HG03575 (cell line): ENCODE measurements around the gene MGST2.

Source experiments
- ATAC-seq: cut with Tn5 transposase; IDR thresholded peaks from one replicate; pipeline ENCODE4 v1.9.1; 2021; ENCODE audit not compliant: unreplicated experiment, insufficient number of reproducible peaks, low FRiP score; ENCODE audit errors: extremely low read depth

Gene MGST2

GRCh38 chr4:139641218-139641617, 24.4 kb upstream of the MGST2 start:
- ATAC-seq = no peak

DNA sequence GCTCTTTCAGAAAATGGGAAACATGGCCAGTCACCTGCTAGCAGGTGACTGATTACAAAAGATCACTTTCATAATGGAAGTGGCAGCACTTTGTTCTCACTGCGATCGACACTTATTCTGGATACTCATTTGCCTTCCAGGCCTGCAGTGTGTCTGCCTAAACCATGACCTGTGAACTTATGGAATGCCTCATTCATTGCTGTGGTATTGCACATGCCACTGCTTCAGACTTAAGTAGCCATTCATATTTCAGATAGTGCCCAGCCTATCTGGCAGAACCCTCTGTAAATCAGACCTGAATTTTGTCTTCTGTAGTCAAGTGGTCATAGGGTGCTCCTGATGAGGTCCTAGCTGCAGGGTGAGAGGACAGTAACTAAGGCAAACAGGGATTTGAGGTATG, 23.3 kb upstream of the MGST2 start:
- no peak for ATAC-seq

DNA sequence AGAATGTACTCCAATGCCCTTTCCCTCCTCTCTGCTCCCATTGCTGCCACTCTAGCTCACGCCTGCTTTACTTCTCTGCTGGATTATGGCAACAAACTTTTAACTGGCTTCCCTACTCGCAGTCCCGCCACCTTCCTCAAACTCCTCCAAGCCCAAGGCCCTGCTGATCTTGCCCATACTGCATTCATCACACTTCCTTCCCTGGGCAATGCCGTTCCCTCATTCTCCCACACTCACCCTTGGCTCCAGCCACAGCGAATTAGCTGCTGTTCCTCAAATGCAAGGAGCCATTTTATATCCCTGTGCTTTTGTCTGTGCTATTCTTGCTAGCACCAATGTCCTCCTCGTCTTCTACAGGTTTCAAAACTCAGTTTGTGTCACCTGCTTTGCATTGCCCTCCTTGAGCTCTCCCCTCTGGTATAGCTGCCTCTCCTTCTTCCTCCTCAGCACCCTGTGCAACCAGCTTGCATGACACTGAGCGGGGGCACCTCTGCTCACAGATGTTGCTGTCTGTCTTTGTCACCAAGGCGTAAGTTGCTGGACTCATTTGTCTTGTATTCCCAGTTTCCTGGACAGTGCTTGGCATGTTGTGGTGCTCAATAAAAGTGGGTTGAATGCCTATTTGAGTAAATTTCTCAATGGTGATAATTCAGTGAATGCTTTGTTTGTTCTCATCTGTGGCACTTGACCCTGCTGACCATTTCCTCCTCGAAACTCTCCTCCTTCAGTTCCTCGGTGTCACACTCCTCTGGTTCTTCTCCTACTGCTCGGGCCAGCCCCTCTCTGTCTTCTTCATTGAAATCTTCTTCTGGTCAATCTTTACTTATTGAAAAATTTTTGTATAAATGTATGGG, 22.4 kb upstream of the MGST2 start:
- no peak for ATAC-seq

DNA sequence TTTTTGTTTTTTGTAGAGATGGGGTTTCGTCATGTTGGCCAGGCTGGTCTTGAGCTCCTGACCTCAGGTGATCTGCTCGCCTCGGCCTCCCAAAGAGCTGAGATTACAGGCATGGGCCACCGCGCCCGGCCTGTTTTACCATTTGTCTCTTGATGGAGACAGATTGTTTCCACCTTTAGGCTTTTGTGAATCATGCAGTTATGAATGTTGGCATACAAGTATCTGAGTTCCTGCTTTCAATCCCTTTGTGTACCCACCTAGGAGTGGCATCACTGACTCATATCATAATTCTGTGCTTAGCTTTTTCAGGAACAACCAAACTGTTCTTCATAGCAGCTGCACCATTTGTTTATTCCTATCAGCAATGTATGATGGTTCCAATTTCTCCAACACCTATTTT, 20.2 kb upstream of the MGST2 start:
- ATAC-seq = no peak

DNA sequence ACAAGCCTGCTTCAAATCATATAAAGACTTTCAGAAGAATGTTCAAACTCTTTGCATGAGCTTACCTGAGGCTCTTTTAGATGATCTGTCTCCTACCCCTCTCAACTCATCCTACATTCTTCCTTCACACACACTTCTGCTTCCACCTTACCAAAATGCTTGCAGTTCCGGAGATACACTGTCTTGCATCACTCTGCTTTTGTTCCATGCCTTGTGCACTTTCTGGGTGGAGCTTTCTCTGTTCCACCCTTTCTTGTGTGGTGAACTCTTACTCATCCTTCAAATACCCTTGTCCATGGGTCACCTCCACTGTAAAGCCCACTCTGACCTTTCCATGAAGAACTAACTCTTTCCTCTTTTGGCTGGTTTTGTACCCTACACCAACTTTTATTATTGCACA, 18.4 kb upstream of the MGST2 start:
- ATAC-seq = no peak

GRCh38 chr4:139647952-139648351, 17.7 kb upstream of the MGST2 start:
- no peak for ATAC-seq

- ATAC-seq = peak; percentile 44
These were observed 14.1 kb upstream of the MGST2 start for GRCh38 chr4:139651282-139652194.

DNA sequence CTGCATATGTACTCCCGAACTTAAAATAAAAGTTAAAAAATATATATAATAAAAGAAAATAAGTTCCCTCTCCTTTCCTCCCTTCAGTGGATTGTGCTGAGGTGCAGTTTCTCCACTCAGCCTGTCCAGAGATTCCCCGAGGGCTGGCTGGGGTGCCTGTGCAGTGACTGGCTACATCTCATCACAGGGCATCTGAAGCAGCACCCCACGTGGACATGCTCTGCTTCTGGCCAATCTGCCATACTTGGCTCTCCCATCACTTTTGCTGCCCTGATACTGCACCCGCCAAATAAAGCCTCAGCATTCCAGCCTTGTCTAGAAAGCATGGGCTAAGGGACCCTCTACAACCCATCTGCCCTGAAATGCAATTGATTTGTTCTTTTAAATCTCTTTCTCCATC, 11.1 kb upstream of the MGST2 start:
- ATAC-seq = no peak

DNA sequence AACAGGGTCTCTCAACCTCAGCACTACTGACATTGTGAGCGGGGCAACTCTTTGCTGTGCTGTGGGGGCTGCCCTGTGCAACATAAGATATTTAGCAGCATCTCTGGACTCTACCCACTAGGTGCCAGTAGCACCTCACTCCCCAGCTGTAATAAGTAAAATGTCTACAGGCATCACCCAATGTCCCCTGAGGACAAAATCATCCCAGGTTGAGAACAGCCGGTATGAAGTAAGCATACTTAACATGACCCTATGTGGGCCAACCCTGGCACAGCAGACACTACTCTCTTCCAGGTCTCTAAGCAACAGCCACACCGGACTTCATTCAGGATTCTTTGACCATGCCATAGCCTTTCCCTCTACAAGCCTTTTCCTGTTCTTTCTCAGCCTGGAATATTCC, 10.5 kb upstream of the MGST2 start:
- no peak for ATAC-seq

- ATAC-seq = peak; percentile 64
These were observed 8.8 kb upstream of the MGST2 start for GRCh38 chr4:139656614-139657486.

DNA sequence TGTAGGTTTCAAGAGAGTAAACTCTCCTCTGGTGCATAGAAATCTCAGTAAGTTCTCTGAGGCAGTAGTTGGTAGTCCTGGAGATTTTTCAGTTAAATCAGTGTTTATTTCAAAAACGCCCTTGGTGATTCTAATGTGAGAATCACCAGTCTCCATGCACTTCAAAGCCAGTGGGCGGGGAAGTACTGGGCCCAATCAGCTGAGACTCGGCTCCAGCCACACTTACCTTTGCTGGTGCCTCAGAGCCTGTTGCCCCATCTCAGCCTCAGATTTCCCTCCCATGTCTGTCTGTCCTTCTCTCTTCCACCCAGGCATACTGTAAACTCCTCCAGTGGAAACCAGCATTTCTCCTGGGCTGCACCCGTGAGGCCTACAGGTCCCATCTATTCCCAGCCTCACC, 7.4 kb upstream of the MGST2 start:
- no peak for ATAC-seq

- ATAC-seq = no peak
These were observed 6.8 kb upstream of the MGST2 start for GRCh38 chr4:139658586-139659382.

- ATAC-seq = no peak
These were observed 5.7 kb upstream of the MGST2 start for GRCh38 chr4:139659735-139660424.

GRCh38 chr4:139660568-139661043, 5.0 kb upstream of the MGST2 start:
- ATAC-seq = no peak

- ATAC-seq = no peak
These were observed 2.0 kb upstream of the MGST2 start for GRCh38 chr4:139663561-139664138.

DNA sequence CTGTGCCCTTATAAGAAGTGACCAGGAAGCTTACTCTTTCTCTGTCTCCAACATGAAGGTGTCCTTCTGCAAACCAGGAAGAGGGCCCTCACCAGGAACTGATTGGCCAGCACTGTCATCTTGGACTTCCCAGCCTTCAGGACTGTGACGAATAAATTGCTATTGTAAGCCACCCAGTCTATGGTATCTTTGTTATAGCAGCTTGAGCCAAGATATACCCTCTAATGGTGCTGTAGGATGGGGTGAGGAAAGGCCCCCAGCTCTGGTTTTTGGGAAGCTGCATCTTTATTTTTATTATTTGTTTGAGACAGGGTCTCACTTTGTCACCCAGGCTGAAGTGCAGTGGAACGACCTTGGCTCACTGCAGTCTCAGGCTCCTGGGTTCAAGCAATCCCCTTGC, 1.2 kb upstream of the MGST2 start:
- no peak for ATAC-seq

GRCh38 chr4:139665079-139665689, 435 bp upstream of the MGST2 start:
- ATAC-seq = no peak
